ENCODE data around the gene CRYM.
"Not testable (repeated sequence)": the region's sequence is repeated elsewhere in the genome, so short reads cannot be mapped to it uniquely, and the experiment has no call there.

The CRYM gene

GRCh38 chr16:21277927-21278706 is at the start of gene CRYM:
Gene CRYM (minus strand): TSS chr16:21278290. CDS start chr16:21278251, 39 bp downstream.
- DNase-seq = peak; percentile 74

GRCh38 chr16:21327046-21327445 is 49.0 kb upstream of the CRYM start:
- DNase-seq = no peak

DNA sequence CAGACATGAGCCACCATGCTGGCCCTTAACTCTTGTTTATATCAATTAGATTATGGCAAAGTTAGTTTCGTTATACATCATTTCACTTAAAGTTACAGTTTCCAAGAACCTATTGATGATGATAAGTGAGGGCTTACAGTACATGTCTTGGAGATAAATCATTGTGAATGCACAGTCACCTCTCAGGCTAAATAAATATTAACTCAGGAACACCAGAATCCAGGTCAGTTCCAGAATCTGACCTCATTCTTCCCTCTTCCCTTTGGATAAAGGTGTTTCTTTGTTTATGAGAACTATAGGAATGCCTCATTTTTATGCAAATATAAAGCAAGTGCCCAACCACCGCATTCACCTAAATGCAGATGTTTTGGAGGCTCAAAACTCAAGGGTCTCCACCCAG is 48.4 kb upstream of the CRYM start:
- DNase-seq = no peak

DNA sequence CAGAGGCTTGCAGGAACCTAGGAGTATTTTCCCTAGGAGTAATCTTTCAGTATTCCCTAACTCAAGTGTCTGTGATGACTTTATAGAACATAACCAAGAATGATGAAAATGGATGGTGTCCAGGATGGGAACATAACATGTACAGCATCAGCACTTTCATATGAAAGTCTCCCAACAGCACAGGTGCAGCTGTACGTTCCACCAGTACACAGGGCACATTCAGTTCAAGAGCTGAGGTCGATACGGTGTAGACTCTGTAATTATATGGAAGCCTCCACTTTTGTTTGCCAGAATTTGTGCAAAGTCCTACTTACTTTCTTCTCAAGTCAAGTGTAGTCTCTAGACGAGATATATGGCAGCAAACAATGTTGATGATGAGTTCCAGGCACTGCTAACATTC is 46.2 kb upstream of the CRYM start:
- DNase-seq = no peak

GRCh38 chr16:21322251-21322650 is 44.2 kb upstream of the CRYM start:
- DNase-seq = not testable (repeated sequence)

- no peak for DNase-seq
Measured at GRCh38 chr16:21321736-21322135, 43.6 kb upstream of the CRYM start.

- DNase-seq = no peak
Measured at GRCh38 chr16:21314339-21314738, 36.2 kb upstream of the CRYM start.

GRCh38 chr16:21312863-21313372 is 34.8 kb upstream of the CRYM start:
- not testable (repeated sequence) for DNase-seq

DNA sequence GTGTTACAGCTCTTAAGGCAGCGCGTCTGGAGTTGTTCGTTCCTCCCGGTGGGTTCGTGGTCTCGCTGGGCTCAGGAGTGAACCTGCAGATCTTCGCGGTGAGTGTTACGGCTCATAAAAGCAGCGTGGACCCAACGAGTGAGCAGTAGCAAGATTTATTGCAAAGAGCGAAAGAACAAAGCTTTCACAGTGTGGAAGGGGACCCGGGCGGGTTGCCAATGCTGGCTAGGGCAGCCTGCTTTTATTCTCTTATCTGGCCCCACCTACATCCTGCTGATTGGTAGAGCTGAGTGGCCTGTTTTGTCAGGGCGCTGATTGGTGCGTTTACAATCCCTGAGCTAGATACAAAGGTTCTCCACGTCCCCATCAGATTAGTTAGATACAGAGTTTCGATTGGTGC is 34.0 kb upstream of the CRYM start:
- DNase-seq = not testable (repeated sequence)

GRCh38 chr16:21306712-21307111 is 28.6 kb upstream of the CRYM start:
- not testable (repeated sequence) for DNase-seq

DNA sequence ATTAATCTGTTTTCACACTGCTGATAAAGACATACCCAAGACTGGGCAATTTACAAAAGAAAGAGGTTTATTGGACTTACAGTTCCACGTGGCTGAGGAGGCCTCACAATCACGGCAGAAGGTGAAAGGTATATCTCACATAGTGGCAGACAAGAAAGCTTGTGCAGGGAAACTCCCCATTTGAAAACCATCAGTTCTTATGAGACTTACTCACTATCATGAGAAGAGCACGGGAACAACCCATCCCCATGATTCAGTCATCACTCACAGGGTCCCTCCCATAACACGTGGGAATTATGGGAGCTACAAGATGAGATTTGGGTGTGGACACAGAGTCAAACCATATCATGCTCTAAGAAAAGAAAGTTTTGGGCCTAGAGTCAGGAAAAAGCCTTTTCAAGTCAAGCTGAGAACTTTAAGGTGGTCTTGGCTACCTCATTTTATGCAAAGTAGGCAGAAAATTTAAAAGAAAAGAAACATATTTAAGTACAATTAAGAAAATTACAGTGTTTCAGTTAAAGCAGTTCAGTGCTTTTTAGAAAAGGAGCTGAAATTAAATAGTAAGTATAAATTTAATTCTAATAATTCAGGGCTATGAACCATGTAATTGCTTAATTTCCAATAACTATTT is 24.9 kb upstream of the CRYM start:
- DNase-seq = no peak

DNA sequence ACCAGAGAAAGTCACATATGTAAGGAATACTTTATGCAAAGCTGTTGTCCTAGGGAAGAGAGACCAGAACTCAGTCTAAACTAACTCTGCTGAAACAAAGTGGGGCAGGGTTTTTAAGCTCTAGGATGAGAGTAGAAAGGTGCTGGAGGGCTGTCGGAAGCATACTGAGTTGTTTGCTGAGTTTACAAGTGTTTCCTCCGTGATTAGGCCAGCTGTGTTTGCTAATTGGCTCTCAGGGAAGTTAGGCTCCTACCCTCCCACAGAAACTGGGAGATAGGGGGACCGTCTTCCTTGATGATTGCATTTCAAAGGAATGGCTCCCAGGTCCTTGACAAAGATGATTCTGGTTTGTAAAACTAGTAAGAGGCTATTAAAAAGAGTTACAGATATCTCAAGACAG is 24.4 kb upstream of the CRYM start:
- DNase-seq = no peak

GRCh38 chr16:21301895-21302291 is 23.8 kb upstream of the CRYM start:
- DNase-seq = no peak

DNA sequence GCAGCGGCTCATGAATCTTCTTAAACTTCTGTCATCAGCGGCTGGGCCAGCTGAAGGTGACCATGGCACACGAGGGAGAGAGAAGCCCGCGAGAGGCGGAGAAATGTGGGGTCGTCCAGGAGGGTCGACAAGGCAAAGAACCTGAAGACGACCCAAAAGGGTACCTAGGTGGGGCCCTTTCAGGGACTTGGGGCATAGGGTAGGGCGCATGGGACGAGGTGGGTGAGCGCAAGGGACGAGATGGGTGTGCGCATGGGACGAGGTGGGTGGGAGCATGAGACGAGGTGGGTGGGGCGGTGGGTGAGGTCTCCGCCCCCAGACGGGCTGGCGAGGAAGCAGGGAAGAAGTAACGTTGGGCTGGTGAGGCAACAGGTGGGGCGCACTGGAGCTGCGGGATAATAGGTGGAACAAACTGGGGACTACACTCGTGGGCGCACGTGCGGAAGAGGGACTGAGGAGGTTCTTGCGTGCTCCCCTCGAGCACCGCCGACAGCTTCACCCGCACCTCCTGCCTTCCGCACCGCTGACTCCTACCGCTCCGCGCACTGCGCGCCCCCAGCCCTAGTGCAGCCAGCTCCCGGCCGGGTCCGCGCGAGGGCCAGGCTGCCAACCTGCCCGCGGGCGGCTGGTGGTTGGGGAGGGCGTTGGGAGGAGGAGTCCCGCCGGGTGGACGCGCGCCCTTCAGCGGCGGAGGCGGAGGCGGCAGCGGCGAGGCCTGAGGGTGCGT is 23.2 kb upstream of the CRYM start:
- peak; percentile 93 for DNase-seq

DNA sequence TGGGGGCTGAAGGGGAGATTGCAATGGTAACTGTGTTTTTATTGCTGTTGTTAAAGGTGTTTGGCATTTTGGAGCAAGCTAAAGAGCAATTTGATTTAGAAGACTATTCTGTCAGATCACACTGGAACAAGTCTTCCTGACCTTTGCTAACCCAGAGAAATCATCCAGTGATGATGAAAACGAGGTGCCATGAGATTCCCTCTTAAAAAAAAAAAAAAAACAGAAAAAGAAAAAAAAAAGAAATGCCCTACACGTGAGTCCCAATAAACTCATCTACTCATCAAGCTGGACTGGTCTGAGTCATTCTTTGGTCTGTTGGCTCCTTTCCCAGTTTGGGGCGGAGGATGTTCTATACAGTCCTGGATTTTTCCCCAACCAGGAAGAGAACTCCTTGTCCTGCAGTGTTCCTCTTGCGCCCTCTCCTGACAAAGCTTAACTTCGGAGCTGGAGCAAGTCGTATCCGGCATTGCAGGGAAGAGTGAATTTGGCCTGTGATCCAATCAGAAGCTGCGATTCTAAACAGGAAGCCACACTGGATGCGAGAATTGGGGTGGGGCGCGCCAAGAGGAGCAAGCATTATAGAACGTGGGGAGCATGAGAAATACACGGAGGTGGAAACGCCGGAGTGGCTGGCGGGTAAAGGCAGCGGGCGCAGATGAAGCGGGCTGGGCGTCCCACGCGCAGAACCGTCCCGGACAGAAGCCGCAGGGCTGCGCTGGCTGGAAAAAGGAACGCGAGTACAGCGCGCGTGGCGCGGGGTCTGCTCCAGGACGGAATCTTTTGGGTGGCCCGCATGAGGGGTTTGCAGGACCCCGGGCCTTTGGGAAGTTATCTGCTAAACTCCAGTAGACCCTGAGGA is 22.4 kb upstream of the CRYM start:
- peak; percentile 98 for DNase-seq

DNA sequence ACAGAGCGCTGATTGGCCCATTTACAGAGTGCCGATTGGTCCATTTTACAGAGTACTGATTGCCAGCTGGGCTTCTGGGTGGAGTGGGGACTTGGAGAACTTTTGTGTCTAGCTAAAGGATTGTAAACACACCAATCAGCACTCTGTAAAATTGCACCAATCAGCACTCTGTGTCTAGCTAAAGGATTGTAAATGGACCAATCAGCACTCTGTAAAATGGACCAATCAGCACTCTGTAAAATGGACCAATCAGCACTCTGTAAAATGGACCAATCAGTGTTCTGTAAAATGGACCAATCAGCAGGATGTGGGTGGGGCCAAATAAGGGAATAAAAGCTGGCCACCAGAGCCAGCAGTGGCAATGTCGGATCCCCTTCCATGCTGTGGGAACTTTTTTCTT is 11.7 kb upstream of the CRYM start:
- not testable (repeated sequence) for DNase-seq

- DNase-seq = no peak
Measured at GRCh38 chr16:21285314-21285713, 7.2 kb upstream of the CRYM start.

DNA sequence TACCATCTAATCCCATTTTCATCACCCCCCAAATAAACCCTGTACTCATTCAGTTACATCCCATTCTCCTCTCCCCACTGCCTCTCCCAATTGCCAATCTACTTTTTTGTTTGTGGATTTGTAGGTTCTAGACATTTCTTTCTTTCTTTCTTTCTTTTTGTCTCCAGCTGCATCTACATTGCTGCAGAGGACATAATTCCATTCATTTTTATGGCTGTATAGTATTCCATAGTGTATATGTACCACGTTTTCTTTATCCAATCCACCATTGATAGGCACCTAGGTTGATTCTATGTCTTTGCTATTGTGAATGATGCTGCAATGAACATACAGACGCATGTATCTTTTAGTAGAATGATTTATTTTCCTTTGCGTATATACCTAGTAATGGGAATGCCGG is 6.3 kb upstream of the CRYM start:
- DNase-seq = no peak

- DNase-seq = peak; percentile 83
Measured at GRCh38 chr16:21283521-21284289, 5.6 kb upstream of the CRYM start.

- no peak for DNase-seq
Measured at GRCh38 chr16:21281698-21282389, 3.8 kb upstream of the CRYM start.

- no peak for DNase-seq
Measured at GRCh38 chr16:21279501-21279900, 1.4 kb upstream of the CRYM start.

All from hematopoietic multipotent progenitor cell treated with erythropoietin and hydrocortisone succinate and interleukin-3 and kit ligand, for 4 days (in vitro differentiated cells).